ENCODE measurements around the gene SEPTIN1. TPM values are rescaled to one million over a fixed set of nuclear protein-coding genes. Genes with fewer than 3 reads are reported as not detected.
A peak's percentile ranks its signal among the peaks of the same experiment; 100 is the strongest.
"Not testable (repeated sequence)": the region's sequence is repeated elsewhere in the genome, so short reads cannot be mapped to it uniquely, and the experiment has no call there.

Gene SEPTIN1
- total RNA-seq, 1 experiment from 2014 or later: not detected

DNA sequence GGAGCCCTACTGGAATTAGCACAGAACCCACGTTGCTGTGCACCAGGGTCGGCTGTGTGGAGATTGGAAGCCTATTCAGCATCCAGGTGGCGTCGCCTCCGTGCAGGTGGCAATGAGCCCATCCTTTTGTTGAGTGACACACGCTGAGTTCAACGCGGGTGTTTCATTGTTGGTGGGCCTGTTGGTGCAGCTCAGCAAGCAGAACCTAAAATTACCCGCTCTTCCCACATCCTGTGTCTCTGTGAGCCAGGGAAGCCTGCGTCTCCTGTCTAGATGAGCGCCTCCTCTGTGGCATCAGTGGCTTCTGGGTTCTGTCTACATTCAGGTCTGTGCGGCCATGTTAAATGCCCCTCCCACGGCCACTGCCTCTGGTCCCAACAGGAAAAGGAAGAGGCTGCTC, 41.7 kb downstream of the SEPTIN1 start:
- no peaks in the 10 kb centered on the region for H3K9me3 ChIP-seq (replicated peaks)
- H3K4me3 ChIP-seq: no peak overlapping the region
- H3K4me1 ChIP-seq (replicated peaks): peaks cover 5% of the 10 kb centered on the region; the same call in 1 of the 2 replicates
- H3K27me3 ChIP-seq (replicated peaks): no peaks in the 10 kb centered on the region
- no peak for DNase-seq (ENCODE audit: low read depth in 1 of 2, low spot score in 2 of 2)
- H3K27ac ChIP-seq: no peak overlapping the region
- H3K36me3 ChIP-seq: no peaks in the 10 kb centered on the region

DNA sequence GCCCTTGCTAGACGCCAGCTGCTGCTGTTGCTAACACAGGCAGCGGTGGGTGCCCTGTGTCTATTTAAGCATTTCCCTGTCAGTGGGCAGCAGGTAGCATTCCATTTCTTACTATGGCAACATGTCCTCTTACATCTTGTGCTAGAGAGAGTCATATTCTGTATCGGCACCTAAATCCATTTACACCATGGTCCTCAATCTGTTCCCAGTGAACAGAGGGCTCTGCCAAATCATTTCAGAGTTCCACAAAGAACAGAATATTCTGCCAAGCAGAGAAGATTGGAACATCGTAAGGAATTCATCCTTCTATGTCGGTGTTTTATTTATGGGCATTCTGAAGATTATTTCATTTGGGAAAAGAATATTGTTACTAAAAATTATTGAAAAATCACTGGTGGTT, 43.6 kb downstream of the SEPTIN1 start:
- H3K4me1 ChIP-seq (replicated peaks); H3K27ac ChIP-seq; H3K9me3 ChIP-seq (replicated peaks); H3K36me3 ChIP-seq; H3K4me3 ChIP-seq; H3K27me3 ChIP-seq (replicated peaks); DNase-seq (ENCODE audit: low read depth in 1 of 2, low spot score in 2 of 2): not testable (repeated sequence)

DNA sequence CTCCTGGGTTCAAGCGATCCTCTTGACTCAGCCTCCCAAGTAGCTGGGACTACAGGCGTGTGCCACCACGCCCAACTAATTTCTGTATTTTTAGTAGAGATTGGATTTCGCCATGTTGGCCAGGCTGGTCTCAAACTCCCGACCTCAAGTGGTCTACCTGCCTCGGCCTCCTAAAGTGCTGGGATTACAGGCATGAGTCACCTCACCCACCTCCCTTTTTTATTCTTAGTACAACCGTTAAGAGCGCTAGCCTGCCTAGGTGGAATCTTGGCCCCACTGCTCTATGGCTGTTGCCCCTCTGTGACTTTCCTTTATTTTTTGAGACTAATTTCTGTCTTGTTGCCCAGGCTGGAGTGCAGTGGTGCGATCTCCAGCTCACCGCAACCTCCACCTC, 44.4 kb downstream of the SEPTIN1 start:
- H3K4me3 ChIP-seq; H3K27ac ChIP-seq; H3K27me3 ChIP-seq (replicated peaks); H3K9me3 ChIP-seq (replicated peaks); DNase-seq (ENCODE audit: low read depth in 1 of 2, low spot score in 2 of 2); H3K4me1 ChIP-seq (replicated peaks); H3K36me3 ChIP-seq: not testable (repeated sequence)

DNA sequence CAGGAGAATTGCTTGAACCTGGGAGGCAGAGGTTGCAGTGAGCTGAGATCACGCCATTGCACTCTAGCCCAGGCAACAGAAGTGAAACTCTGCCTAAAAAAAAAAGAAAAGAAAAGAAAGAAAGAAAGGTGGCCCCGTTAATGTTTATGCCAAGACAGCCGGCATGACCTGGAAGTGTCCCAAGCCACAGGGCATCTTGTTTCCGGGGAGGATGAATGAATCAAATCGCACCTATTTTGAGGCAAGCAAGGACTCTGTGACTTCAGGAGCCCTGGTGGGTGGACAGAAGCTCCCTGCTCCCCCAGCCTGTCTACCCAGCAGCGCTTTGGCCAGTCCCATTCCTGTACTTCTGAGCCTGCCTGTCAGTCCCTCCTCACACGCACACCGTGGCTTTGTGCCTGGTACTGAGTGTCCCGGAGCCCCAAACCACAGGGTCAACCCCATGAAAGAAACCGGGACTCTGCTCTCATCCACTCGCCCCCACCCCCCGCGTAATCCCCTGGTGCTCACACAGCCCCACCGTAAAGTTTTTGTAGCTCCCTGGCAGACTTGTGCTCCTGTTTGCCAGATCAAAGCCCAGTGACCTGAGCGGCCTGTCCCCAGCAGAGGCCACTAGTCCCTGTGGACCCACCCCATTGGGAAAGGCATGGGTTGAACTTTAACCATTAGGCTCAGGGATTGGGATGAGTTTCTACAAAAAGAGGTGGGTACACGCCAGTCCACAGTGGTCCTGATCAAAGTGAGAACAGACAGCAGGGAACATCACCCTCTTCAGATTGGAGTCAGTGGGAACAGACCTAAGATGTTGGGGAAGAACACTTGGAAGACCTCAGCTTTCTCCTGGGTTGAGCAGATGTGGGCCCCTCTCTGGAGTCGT, 46.5 kb downstream of the SEPTIN1 start:
- Histone ChIP-seq H3K4me3 (peak overlapping the region; percentile 82), H3K9me3 (replicated peaks) (no peaks in the 10 kb centered on the region), H3K27ac (peak overlapping the region; percentile 83), H3K36me3 (peaks cover 4% of the 10 kb centered on the region; the same call in 1 of the 2 replicates), H3K4me1 (replicated peaks) (peaks cover 8% of the 10 kb centered on the region; the same call in 1 of the 2 replicates), H3K27me3 (replicated peaks) (no peaks in the 10 kb centered on the region)
- no peak for DNase-seq (ENCODE audit: low read depth in 1 of 2, low spot score in 2 of 2)

DNA sequence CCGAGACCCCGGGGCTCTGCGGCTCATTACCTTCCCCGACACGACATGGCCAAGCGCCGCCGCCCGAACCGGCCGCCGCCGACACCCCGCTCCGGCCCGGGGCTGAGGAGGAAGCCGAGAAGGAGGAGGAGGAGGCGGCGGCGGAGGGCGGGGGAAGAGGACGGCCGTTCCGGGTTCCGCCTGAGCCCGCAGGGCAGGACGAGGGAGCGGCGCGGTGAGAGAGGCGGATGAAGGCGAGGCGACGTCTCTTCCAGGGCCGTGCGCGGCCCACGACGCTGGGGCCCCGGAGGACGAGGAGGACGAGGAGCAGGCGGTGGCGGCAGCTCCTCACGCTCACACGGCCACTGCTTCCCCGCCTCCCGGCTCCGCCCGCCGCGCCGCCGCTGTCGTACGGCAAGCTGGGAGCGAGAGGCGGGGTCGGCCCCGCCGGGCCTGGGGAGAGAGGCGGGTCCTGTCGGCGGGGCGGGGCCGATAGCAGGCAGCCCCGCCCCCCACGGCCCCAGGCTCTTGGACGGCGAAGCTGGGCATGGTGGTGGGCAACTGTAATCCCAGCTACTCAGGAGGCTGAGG, 47.2 kb downstream of the SEPTIN1 start:
- H3K27me3 ChIP-seq (replicated peaks); H3K36me3 ChIP-seq; H3K4me1 ChIP-seq (replicated peaks); H3K9me3 ChIP-seq (replicated peaks): not testable (repeated sequence)
- Histone ChIP-seq H3K27ac (peak overlapping the region; percentile 83), H3K4me3 (peak overlapping the region; percentile 82)
- DNase-seq (ENCODE audit: low read depth in 1 of 2, low spot score in 2 of 2): peak; percentile 86 to 93

DNA sequence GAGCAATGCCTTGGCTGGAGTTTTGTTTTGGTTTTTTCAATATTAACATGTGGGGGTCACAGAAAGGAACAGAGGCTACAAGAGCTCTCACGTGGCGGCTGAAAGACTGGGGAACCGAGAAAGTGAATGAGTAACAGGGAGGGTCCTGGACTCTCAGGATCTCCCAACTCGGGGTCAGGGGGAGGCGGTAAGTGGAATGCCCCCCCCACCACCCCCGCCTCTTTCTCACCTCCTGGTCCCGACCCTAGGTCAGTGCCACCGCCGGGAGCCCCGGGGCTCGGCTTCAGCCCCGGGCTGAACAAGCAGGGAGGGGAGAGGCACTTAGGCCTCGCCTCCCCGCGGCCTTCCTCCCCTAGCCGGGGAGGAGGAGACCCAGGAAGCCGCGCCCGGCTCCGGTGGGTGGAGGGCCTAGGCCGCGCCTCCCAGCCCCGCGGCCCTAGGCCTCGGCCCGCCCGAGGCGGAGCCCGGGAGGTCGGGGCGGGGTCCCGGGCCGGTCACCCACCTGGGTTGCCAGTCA, 47.8 kb downstream of the SEPTIN1 start:
- peak overlapping the region; percentile 82 for H3K4me3 ChIP-seq

More for the DNA sequence above, 47.8 kb downstream of the SEPTIN1 start:
- H3K4me1 ChIP-seq (replicated peaks); H3K27me3 ChIP-seq (replicated peaks); H3K9me3 ChIP-seq (replicated peaks); H3K36me3 ChIP-seq: not testable (repeated sequence)
- DNase-seq (ENCODE audit: low read depth in 1 of 2, low spot score in 2 of 2): peak; percentile 78 to 82
- peak overlapping the region; percentile 83 for H3K27ac ChIP-seq

Other genes with a start within 250 kb of the SEPTIN1 start
- 4.3 and 4.5 TPM in 2 replicates for gene CORO1A, start 199.0 kb downstream of the SEPTIN1 start, total RNA-seq (2014; rRNA removed; shearing (Covaris generic))
- 156 and 420 TPM in 2 replicates for gene BOLA2B, start 188.9 kb downstream of the SEPTIN1 start, total RNA-seq (2014; rRNA removed; shearing (Covaris generic))
- gene SLX1A, start 188.7 kb downstream of the SEPTIN1 start, total RNA-seq (2014; rRNA removed; shearing (Covaris generic)): 14.3 and 43.6 TPM in 2 replicates
- 3.6 and 5.8 TPM in 2 replicates for gene SULT1A3, start 183.3 kb downstream of the SEPTIN1 start, total RNA-seq (2014; rRNA removed; shearing (Covaris generic))
- not detected in 2 replicates for gene NPIPB13, start 134.1 kb downstream of the SEPTIN1 start, total RNA-seq (2014; rRNA removed; shearing (Covaris generic))
- gene CD2BP2, start 27.3 kb downstream of the SEPTIN1 start, total RNA-seq (2014; rRNA removed; shearing (Covaris generic)): 55.8 and 60.7 TPM in 2 replicates
- 25.8 and 42.5 TPM in 2 replicates for gene TBC1D10B, start 12.1 kb downstream of the SEPTIN1 start, total RNA-seq (2014; rRNA removed; shearing (Covaris generic))
- not detected in 2 replicates for gene MYL11, start 7.8 kb downstream of the SEPTIN1 start, total RNA-seq (2014; rRNA removed; shearing (Covaris generic))
- gene ZNF48, start 12.9 kb upstream of the SEPTIN1 start, total RNA-seq (2014; rRNA removed; shearing (Covaris generic)): 9.6 and 17.3 TPM in 2 replicates
- gene ZNF771, start 25.0 kb upstream of the SEPTIN1 start, total RNA-seq (2014; rRNA removed; shearing (Covaris generic)): 27.0 and 51.8 TPM in 2 replicates
- gene DCTPP1, start 47.5 kb upstream of the SEPTIN1 start, total RNA-seq (2014; rRNA removed; shearing (Covaris generic)): 10.5 and 31.6 TPM in 2 replicates
- 4.3 and 8.2 TPM in 2 replicates for gene SEPHS2, start 63.3 kb upstream of the SEPTIN1 start, total RNA-seq (2014; rRNA removed; shearing (Covaris generic))
- not detected in 2 replicates for gene ITGAL, start 90.2 kb upstream of the SEPTIN1 start, total RNA-seq (2014; rRNA removed; shearing (Covaris generic))
- 35.6 and 41.1 TPM in 2 replicates for gene ZNF768, start 144.0 kb upstream of the SEPTIN1 start, total RNA-seq (2014; rRNA removed; shearing (Covaris generic))
- gene ZNF747, start 152.3 kb upstream of the SEPTIN1 start, total RNA-seq (2014; rRNA removed; shearing (Covaris generic)): 3.6 and 5.1 TPM in 2 replicates
- gene ZNF764, start 175.8 kb upstream of the SEPTIN1 start, total RNA-seq (2014; rRNA removed; shearing (Covaris generic)): 5.8 and 8.1 TPM in 2 replicates
- 6.4 and 7.3 TPM in 2 replicates for gene ZNF688, start 189.2 kb upstream of the SEPTIN1 start, total RNA-seq (2014; rRNA removed; shearing (Covaris generic))
- gene ZNF785, start 203.1 kb upstream of the SEPTIN1 start, total RNA-seq (2014; rRNA removed; shearing (Covaris generic)): 4.6 and 6.8 TPM in 2 replicates
- 8.1 and 9.8 TPM in 2 replicates for gene ZNF689, start 227.8 kb upstream of the SEPTIN1 start, total RNA-seq (2014; rRNA removed; shearing (Covaris generic))

Data from SJSA1 (cell line).